ENCODE data around the gene PUSL1.
A peak's percentile ranks its signal among the peaks of the same experiment; 100 is the strongest.

The PUSL1 gene

GRCh38 chr1:1296070-1297061 is 12.0 kb upstream of the PUSL1 start:
- no peak for DNase-seq

GRCh38 chr1:1297802-1298424 is 10.5 kb upstream of the PUSL1 start:
- DNase-seq = no peak

GRCh38 chr1:1298861-1299685 is 9.3 kb upstream of the PUSL1 start:
- no peak for DNase-seq

GRCh38 chr1:1299686-1300351 is 8.6 kb upstream of the PUSL1 start:
- DNase-seq = no peak

- no peak for DNase-seq
Observed at GRCh38 chr1:1300352-1300739, 8.1 kb upstream of the PUSL1 start.

- no peak for DNase-seq
Observed at GRCh38 chr1:1302006-1302430, 6.4 kb upstream of the PUSL1 start.

- DNase-seq = no peak
Observed at GRCh38 chr1:1302951-1303509, 5.4 kb upstream of the PUSL1 start.

GRCh38 chr1:1303736-1304135 is 4.7 kb upstream of the PUSL1 start:
- no peak for DNase-seq

GRCh38 chr1:1304331-1305299 is 3.8 kb upstream of the PUSL1 start:
- no peak for DNase-seq

- peak; percentile 31 for DNase-seq
Observed at GRCh38 chr1:1305300-1306069, 2.9 kb upstream of the PUSL1 start.

- DNase-seq = no peak
Observed at GRCh38 chr1:1306070-1306660, 2.2 kb upstream of the PUSL1 start.

GRCh38 chr1:1306661-1307260 is 1.6 kb upstream of the PUSL1 start:
- no peak for DNase-seq

GRCh38 chr1:1307261-1307922 is 1.0 kb upstream of the PUSL1 start:
- DNase-seq = no peak

GRCh38 chr1:1308756-1309250 is 406 bp downstream of the PUSL1 start:
- no peak for DNase-seq

GRCh38 chr1:1309251-1310108 is 1.1 kb downstream of the PUSL1 start:
- DNase-seq = no peak

- DNase-seq = no peak
Observed at GRCh38 chr1:1310109-1310385, 1.6 kb downstream of the PUSL1 start.

- DNase-seq = no peak
Observed at GRCh38 chr1:1310476-1311053, 2.2 kb downstream of the PUSL1 start.

Measured in activated gamma-delta T cell (primary cell).